GM18951 (cell line): ENCODE data around the gene INTS6L.
"Not testable (repeated sequence)": the region's sequence is repeated elsewhere in the genome, so short reads cannot be mapped to it uniquely, and the experiment has no call there.

Source experiments
- POLR2A ChIP-seq: IDR thresholded peaks from 4 replicates; pipeline ENCODE4 v1.6.1; 2011; ENCODE audit warnings: mild to moderate bottlenecking; ENCODE audit not compliant: insufficient read length, insufficient read depth; ENCODE audit errors: extremely low read depth
- in situ Hi-C: fragments of 300-500 bp; cut with MboI; formaldehyde crosslinking; loops from one replicate; pipeline ENCODE4 v1.12.0; 2022; ENCODE audit warnings: low sequenced_read_pairs, mixed read lengths, inconsistent platforms; ENCODE audit not compliant: unreplicated experiment

The INTS6L gene

GRCh38 chrX:135595543-135595942, 75.1 kb downstream of the INTS6L start:
- in situ Hi-C loops, result no loop called here
- no peak for TF ChIP-seq POLR2A

GRCh38 chrX:135596495-135596894, 76.0 kb downstream of the INTS6L start:
- no peak for TF ChIP-seq POLR2A

GRCh38 chrX:135605906-135606305, 85.4 kb downstream of the INTS6L start:
- no peak for TF ChIP-seq POLR2A
- in situ Hi-C loops, result no loop called here

More at GRCh38 chrX:135596495-135596894, 76.0 kb downstream of the INTS6L start:
- in situ Hi-C loops, result no loop called here

- in situ Hi-C loops, result not testable (repeated sequence)
Observed at GRCh38 chrX:135624408-135625204, 104.1 kb downstream of the INTS6L start.

GRCh38 chrX:135625995-135626394, 105.5 kb downstream of the INTS6L start:
- in situ Hi-C loops, result no loop called here
- TF ChIP-seq POLR2A, result no peak

GRCh38 chrX:135629342-135629741, 108.9 kb downstream of the INTS6L start:
- TF ChIP-seq POLR2A, result no peak
- in situ Hi-C loops, result no loop called here
